ENCODE data around the gene PDGFC. TPM values are rescaled to one million over a fixed set of nuclear protein-coding genes. Genes with fewer than 3 reads are reported as not detected.

The PDGFC gene
- total and polyA plus RNA-seq, 9 donors, result 18.6 to 58.0 (median 36.2) TPM

DNA sequence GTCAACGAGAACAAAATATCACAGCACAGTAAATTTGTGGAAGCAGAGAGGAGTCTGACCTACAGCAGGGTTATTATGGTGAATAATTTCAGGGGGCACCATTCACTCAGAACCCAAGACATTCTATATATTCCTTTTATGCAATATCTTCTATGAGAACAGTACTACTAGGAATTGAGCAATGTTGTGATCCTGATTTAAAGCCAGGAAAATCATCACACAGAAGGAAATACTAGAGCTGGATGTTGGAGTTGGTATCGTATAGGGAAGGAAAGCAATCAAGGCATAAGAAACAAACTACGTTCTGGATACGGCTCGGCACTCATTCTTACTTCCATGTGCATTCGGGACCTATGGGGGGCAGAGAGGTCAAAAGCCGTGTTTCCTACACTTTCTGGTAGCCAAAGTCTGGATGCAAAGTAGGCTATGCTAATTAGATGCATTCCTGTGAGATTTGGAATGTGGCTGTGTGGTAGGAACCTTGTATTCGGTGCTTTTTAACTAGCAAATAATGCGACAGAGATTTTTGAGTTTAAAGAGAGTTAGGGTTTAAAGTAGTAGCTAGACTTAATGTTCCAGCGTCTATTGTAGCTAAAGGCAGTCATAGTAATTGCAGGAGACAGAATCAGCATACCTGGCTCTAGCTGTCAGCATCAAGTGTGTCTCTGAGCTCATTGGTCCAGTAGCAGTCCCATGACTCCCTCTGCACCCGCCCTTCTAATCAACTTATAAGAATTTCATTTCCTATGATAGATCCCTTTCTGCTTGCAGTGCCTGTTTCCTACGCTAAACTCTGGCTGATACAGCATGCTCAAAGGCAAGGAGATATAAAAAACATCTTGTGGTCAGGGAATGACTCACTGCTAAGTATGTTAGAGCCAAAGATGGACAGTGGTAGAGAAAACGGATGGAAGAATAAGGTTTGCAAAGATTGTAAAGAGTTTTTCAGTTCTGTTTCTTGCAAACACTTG lies 43.3 kb upstream of the PDGFC start:
- Histone ChIP-seq H3K36me3 (no peaks in the 10 kb centered on the region), H3K27ac (no peak overlapping the region), H3K4me1 (ENCODE audit: insufficient read depth) (no peaks in the 10 kb centered on the region), H3K27me3 (no peaks in the 10 kb centered on the region), H3K9me3 (no peaks in the 10 kb centered on the region), H3K4me3 (no peak overlapping the region)
- intact Hi-C loops (cut with DNase I), result no loop called here
- 66 to 73% (median 69%) methylated on average over 13 of the region's 13 CpGs for WGBS, 3 donors
- DNase-seq, result no peak
- TF ChIP-seq EP300 (IDR thresholded peaks at IDR 0.05), result no peak

DNA sequence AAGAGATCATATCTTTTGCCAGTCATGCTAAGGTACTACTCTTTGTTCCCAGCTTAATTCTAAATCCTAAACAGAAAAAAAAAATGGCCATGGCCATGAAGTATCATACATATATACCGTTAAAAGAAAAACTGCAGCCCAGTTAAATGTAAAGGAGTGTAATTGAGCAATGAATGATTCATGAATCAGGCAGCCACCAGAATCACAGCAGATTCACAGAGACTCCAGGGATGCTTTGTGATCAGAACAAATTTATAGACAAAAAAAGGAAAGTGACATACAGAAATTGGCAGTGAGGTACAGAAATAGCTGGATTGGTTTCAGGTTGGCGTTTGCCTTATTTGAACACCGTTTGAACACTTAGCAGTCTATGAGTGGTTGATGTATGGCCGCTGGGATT lies 42.1 kb upstream of the PDGFC start:
- WGBS, 3 donors, result 96 to 98% (median 96%) methylated on average over 4 of the region's 4 CpGs
- intact Hi-C loops (cut with DNase I), result no loop called here
- Histone ChIP-seq H3K4me1 (ENCODE audit: insufficient read depth) (no peaks in the 10 kb centered on the region), H3K4me3 (no peak overlapping the region), H3K9me3 (no peaks in the 10 kb centered on the region), H3K27me3 (no peaks in the 10 kb centered on the region), H3K27ac (no peak overlapping the region), H3K36me3 (no peaks in the 10 kb centered on the region)
- TF ChIP-seq, protein P1, sequence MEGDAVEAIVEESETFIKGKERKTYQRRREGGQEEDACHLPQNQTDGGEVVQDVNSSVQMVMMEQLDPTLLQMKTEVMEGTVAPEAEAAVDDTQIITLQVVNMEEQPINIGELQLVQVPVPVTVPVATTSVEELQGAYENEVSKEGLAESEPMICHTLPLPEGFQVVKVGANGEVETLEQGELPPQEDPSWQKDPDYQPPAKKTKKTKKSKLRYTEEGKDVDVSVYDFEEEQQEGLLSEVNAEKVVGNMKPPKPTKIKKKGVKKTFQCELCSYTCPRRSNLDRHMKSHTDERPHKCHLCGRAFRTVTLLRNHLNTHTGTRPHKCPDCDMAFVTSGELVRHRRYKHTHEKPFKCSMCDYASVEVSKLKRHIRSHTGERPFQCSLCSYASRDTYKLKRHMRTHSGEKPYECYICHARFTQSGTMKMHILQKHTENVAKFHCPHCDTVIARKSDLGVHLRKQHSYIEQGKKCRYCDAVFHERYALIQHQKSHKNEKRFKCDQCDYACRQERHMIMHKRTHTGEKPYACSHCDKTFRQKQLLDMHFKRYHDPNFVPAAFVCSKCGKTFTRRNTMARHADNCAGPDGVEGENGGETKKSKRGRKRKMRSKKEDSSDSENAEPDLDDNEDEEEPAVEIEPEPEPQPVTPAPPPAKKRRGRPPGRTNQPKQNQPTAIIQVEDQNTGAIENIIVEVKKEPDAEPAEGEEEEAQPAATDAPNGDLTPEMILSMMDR (IDR thresholded peaks at IDR 0.05), result no peak
- TF ChIP-seq EP300 (IDR thresholded peaks at IDR 0.05) (no peak), POLR2A (IDR thresholded peaks at IDR 0.05) (no peak)
- DNase-seq, result no peak

DNA sequence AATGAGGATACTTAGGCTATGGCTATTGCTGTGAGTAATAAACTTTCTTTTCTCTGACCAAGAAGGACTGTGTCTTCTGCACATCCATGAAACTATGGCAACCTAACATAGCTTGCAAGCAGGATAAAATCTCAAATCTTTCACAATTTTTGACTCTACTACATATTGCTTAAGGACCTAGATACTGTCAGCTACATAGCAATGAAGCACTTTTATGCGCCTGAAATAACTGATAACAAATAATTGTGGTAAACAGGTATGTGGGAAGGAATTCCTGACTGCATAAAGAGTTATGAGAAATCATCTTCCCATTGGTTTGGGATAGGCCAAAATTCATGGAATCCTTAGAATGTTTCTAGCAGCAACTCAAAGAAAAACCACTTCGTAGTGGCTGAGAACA lies 41.2 kb upstream of the PDGFC start:
- 71 to 81% (median 76%) methylated on average over 2 of the region's 2 CpGs for WGBS, 3 donors
- Histone ChIP-seq H3K4me1 (ENCODE audit: insufficient read depth) (no peaks in the 10 kb centered on the region), H3K4me3 (no peak overlapping the region), H3K27me3 (no peaks in the 10 kb centered on the region), H3K27ac (no peak overlapping the region), H3K9me3 (no peaks in the 10 kb centered on the region), H3K36me3 (no peaks in the 10 kb centered on the region)
- TF ChIP-seq, protein P1 (IDR thresholded peaks at IDR 0.05), result no peak
- TF ChIP-seq POLR2A (IDR thresholded peaks at IDR 0.05) (no peak), EP300 (IDR thresholded peaks at IDR 0.05) (no peak)
- intact Hi-C loops (cut with DNase I), result no loop called here
- no peak for DNase-seq

DNA sequence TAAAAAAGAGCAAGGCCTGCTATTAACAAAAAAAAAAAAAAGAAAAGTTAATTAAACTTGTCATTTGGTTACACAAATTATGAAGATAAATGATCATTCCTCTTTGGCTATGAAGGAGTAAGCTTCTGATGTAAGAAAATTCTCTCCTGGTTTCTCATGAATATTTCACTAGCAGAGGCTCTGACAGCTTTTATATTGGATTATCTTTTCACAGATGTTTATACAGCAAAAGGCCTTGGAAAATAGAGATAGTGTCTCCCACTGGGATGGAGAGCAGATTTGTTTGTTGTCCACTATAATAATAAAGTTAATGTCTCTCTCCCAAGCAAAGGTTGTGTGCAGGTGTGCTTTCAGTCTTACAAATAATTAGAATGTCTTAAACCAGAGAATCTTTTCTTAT lies 40.7 kb upstream of the PDGFC start:
- Histone ChIP-seq H3K27ac (no peak overlapping the region), H3K4me3 (no peak overlapping the region), H3K9me3 (no peaks in the 10 kb centered on the region), H3K4me1 (ENCODE audit: insufficient read depth) (no peaks in the 10 kb centered on the region), H3K27me3 (no peaks in the 10 kb centered on the region), H3K36me3 (no peaks in the 10 kb centered on the region)
- DNase-seq, result no peak
- TF ChIP-seq EP300 (IDR thresholded peaks at IDR 0.05) (no peak), POLR2A (IDR thresholded peaks at IDR 0.05) (no peak)
- TF ChIP-seq, protein P1 (IDR thresholded peaks at IDR 0.05), result no peak
- intact Hi-C loops (cut with DNase I), result no loop called here

DNA sequence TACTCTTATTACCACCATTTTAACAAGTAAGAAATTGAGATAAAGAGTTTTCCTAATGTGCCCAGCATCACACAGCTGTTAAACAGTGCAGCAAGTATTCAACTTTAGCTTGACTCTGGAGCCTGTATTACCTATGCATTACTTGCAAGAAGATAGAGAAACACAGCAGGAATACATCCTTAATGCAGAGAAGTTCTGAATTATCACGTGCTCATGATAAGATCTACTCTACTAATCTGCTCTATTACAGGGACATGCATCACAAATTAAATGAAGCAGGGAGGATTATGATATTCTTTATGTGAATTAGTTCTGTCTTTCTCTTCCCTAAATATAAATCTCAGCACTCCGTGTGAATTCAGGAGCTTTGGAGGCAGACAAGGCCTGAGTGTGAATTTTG lies 39.0 kb upstream of the PDGFC start:
- intact Hi-C loops (cut with DNase I), result no loop called here
- no peaks in the 10 kb centered on the region for H3K9me3 ChIP-seq
- DNase-seq, result no peak
- H3K27me3 ChIP-seq, result no peaks in the 10 kb centered on the region
- no peak for TF ChIP-seq EP300 (IDR thresholded peaks at IDR 0.05)
- TF ChIP-seq, protein P1 (IDR thresholded peaks at IDR 0.05), result no peak
- TF ChIP-seq POLR2A (IDR thresholded peaks at IDR 0.05), result no peak
- no peak overlapping the region for H3K27ac ChIP-seq
- H3K4me1 ChIP-seq (ENCODE audit: insufficient read depth), result no peaks in the 10 kb centered on the region
- H3K4me3 ChIP-seq, result no peak overlapping the region
- no peaks in the 10 kb centered on the region for H3K36me3 ChIP-seq
- 85 to 92% (median 90%) methylated on average over 2 of the region's 2 CpGs for WGBS, 3 donors
